HUES48 (cell line): ENCODE data around the gene SBK2.
"Not testable (repeated sequence)": the region's sequence is repeated elsewhere in the genome, so short reads cannot be mapped to it uniquely, and the experiment has no call there.

Experiments used
- H3K27ac ChIP-seq: one replicate; pipeline ENCODE4 v1.7.0; 2013; ENCODE audit warnings: low read depth, low read length, inconsistent platforms
- H3K27me3 ChIP-seq: 2 replicates; pipeline ENCODE4 v1.6.1; 2013; ENCODE audit warnings: mild to moderate bottlenecking, low read length; ENCODE audit not compliant: control insufficient read depth, insufficient read depth
- H3K36me3 ChIP-seq: 2 replicates; pipeline ENCODE4 v1.6.1; 2013; ENCODE audit warnings: low read length; ENCODE audit not compliant: control insufficient read depth, insufficient read depth
- H3K4me1 ChIP-seq: 2 replicates; pipeline ENCODE4 v1.6.1; 2013; ENCODE audit warnings: mild to moderate bottlenecking, low read length; ENCODE audit not compliant: control insufficient read depth, insufficient read depth
- H3K4me3 ChIP-seq: 2 replicates; pipeline ENCODE4 v1.5.1; 2013; ENCODE audit warnings: mild to moderate bottlenecking, low read depth, low read length
- H3K9ac ChIP-seq: 2 replicates; pipeline ENCODE4 v1.6.1; 2013; ENCODE audit warnings: mild to moderate bottlenecking, low read depth, low read length, moderate library complexity
- H3K9me3 ChIP-seq: 2 replicates; pipeline ENCODE4 v1.6.1; 2013; ENCODE audit warnings: low read length; ENCODE audit not compliant: control insufficient read depth, insufficient read depth

Gene SBK2

DNA sequence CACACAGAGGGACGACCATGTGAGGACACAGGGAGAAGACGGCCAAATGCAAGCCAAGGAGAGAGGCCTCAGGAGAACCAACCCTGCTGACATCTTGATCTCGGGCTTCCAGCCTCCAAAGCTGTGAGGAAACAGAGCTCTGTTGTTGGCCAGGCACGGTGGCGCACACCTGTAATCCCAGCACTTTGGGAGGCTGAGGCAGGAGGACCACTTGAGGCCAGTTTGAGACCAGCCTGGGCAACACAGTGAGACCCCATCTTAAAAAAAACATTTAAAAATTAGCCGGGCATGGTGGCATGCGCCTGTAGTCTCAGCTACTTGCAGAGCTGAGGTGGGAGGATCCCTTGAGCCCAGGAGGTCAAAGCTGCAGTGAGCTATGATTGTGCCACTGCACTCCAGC lies 2.7 kb downstream of the SBK2 start:
- H3K9ac ChIP-seq, H3K36me3 ChIP-seq, H3K27ac ChIP-seq, H3K27me3 ChIP-seq, H3K9me3 ChIP-seq, H3K4me3 ChIP-seq, H3K4me1 ChIP-seq: not testable (repeated sequence)

DNA sequence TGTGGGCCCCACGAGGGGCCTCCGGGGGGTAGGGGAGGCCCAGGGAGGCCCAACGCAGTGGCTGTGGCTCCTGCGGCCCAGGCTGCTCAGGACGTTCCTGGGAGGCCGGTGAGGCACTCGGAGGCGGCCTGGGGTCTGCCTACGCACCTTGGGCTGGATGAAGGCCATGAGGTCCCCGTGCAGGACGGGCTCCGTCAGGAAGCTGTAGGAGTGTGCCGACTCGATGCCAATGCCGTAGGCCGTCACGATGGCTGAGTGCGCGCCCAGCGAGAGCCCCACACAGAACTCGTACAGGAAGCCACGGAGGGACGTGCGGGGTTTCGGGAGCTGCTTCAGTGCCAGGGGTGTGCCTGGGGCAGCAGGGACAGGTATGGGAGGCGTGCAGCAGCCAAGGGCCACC lies 5.9 kb downstream of the SBK2 start:
- Histone ChIP-seq H3K9ac (no peak overlapping the region), H3K27me3 (no peaks in the 10 kb centered on the region), H3K36me3 (no peaks in the 10 kb centered on the region), H3K4me3 (no peak overlapping the region), H3K9me3 (no peaks in the 10 kb centered on the region), H3K4me1 (peaks cover 8% of the 10 kb centered on the region; the same call in 1 of the 2 replicates), H3K27ac (no peak overlapping the region)

DNA sequence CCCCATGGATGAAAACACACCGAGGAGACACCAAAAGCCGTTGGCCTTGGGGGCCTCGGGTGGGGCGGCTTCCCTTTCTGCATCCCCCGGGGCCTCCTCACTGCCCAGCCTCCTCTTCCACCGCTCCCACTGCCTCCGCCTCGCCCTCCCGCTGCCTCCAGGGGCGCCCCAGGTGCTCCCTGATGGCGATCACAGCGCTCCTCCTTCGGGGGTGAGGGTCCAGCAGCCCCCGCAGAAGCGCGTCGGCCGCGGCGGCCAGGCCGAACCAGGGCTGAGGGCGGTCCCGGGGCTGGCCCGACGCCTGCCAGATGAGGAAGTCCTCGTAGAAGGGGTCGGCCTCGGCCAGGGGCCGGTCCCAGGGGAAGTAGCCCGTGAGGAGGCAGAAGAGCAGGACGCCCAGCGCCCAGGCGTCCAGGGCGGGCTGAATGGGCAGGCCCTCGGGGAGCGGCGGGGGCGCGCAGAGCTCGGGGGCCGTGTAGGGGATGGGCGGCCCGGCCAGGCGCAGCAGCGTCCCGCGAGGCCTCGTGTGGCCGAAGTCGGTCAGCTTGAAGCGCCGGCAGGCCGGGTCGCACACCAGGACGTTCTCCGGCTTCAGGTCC lies 7.2 kb downstream of the SBK2 start:
- Histone ChIP-seq H3K9me3 (no peaks in the 10 kb centered on the region), H3K4me1 (peaks cover 8% of the 10 kb centered on the region; the same call in 1 of the 2 replicates), H3K36me3 (no peaks in the 10 kb centered on the region), H3K27me3 (no peaks in the 10 kb centered on the region), H3K9ac (no peak overlapping the region), H3K27ac (no peak overlapping the region), H3K4me3 (no peak overlapping the region)

DNA sequence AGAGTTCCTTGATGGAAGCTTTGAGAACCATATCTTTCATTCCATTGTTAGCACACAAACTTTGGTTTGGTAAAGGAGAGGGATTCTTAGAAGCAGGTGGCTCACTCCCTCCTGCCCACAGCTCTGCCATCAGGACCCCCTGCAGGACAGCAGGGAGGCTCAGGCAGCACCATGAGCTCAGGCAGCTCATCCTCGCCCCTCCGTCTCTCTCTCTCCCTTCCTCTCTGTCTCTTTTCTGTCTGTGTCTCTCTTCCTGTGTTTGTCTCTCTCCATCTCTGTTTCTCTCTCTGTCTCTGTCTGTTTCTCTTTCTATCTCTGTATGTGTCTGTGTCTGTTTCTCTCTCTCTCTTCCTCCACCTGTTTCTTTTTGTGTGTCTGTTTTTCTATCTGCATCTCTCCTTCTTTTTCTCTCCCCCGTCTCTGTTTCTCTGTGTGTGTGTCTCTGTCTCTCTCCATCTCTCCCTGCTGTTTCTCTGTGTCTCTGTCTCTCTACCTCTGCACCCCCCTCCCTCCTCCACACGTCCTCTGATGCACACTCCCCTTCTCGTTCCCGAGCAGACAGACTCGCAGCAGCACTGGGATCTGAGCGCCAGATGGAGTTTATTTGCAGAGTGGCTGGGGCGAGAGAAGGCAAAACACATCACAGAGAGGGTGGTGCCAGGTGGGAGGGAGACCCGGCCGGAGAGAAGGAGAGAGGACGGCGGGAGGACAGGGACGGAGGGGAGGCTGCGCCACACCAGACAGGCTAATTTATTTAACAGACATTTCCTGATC lies 8.7 kb downstream of the SBK2 start:
- H3K4me3 ChIP-seq, result no peak overlapping the region
- H3K27me3 ChIP-seq, result no peaks in the 10 kb centered on the region
- H3K27ac ChIP-seq, result no peak overlapping the region

DNA sequence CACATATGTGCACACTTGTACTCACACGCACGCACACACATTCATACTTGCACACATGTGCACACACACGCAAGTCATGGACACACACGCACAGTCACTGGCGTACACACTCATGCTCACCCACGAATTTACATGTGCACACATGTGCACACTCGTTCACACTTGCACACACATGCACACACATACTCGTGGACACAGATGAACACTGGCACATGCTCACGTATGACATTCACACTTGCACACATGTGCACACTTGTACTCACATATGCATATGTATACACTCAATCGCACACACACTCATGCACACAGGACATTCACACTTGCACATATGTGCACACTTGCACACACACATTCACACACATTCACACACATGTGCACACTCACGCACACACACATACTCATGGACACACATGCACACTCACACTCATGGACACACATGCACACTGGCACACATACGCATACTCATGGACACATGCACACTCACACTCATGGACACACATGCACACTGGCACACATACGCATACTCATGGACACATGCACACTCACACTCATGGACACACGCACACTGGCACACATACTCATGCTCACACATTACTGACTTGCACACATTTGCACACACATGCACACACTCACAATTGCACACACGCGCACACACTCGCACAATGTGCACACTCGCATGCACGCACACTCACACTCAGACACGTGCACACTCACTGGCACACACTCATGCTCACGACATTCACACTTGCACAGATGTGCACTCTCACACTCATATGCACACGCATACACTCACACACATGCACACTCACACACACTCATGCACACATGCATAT lies 9.5 kb downstream of the SBK2 start:
- H3K4me3 ChIP-seq, result no peak overlapping the region
- H3K4me1 ChIP-seq, result peaks cover 8% of the 10 kb centered on the region; the same call in 1 of the 2 replicates
- H3K9me3 ChIP-seq, result no peaks in the 10 kb centered on the region
- H3K27ac ChIP-seq, result no peak overlapping the region
- H3K9ac ChIP-seq, result no peak overlapping the region
- no peaks in the 10 kb centered on the region for H3K36me3 ChIP-seq
- no peaks in the 10 kb centered on the region for H3K27me3 ChIP-seq

More for the DNA sequence above, 8.7 kb downstream of the SBK2 start:
- Histone ChIP-seq H3K4me1 (peaks cover 8% of the 10 kb centered on the region; the same call in 1 of the 2 replicates), H3K9me3 (no peaks in the 10 kb centered on the region), H3K9ac (no peak overlapping the region), H3K36me3 (no peaks in the 10 kb centered on the region)

DNA sequence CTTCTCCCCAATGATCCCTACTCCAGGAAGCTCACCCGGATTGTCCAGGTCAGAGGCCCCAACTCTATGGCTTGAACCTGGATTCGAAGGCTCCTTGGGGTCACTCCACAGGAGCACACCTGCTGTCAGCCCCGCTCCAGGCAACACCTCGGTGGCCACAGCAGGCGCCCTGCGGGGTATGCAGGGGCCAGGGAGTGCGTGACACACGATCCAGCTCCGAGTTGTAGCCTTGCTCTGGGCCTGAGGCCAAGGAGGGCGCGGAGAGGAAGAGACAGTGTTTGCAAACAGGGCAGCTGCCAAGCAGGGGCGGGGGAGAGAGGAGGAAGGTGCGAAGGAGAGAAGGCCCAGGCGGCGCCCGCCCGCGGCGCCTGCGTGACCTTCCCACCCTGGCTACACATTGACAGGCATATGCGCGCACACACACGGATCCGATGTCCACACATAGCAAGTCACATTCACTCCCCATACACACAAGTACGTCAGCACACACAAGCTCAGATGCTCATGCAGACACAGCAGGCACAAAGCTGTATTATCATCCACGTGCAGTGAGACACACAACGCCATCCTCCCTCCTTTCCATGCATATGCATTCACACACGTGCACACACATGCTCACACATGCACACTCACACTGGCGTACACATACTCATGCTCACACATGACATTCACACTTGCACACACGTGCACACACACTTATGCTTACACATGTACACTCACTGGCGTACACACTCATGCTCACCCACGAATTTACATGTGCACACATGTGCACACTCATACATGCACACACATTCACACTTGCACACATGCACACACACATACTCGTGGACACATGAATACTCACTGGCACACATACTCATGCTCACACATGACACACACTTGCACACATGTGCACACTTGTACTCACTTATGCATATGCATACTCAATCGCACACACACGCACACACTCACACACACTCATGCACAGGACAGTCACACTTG lies 10.4 kb downstream of the SBK2 start:
- Histone ChIP-seq H3K4me3 (no peak overlapping the region), H3K4me1 (peaks cover 8% of the 10 kb centered on the region; the same call in 1 of the 2 replicates), H3K36me3 (no peaks in the 10 kb centered on the region), H3K9ac (no peak overlapping the region), H3K27me3 (no peaks in the 10 kb centered on the region), H3K27ac (peak overlapping the region; percentile 0), H3K9me3 (no peaks in the 10 kb centered on the region)

DNA sequence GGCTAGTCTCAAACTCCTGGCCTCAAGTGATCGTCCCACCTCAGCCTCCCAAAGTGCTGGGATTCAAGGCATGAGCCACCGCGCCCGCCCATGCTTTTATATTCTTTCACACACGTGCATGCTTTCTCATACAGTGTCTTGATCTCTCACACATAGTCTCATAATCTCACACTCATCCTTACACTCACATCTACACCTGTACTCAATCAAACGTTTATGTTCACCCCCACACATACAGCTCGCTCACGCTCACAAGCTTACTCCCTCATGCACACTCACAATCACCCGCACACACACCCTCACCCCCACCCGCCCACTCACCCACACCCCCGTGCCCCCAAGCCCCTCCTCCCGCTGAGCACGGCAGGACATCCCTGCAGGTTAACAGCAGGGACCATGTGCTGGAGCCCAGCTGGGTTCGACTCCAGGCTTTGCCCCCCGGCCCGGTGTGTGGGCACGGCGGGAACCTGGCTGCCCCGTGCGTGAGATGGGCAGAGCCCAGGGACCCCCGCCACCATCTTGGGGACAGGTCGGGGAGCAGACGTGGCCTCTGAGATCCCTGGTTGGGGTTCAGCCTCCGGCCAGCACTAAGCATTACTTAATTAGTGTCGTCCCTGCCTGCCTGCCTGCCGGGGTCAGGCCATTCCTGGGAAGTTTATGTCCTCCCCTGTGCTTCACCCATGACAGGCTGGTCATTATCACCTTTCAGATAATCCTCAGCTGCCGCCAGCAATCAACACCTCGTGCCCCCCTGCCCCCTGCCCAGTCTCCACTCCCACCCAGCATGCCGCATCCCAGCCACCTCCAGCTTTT lies 11.4 kb downstream of the SBK2 start:
- Histone ChIP-seq H3K27ac (peak overlapping the region; percentile 0), H3K9me3 (no peaks in the 10 kb centered on the region), H3K36me3 (no peaks in the 10 kb centered on the region), H3K27me3 (no peaks in the 10 kb centered on the region), H3K4me1 (peaks cover 8% of the 10 kb centered on the region; the same call in 1 of the 2 replicates), H3K4me3 (no peak overlapping the region), H3K9ac (no peak overlapping the region)

DNA sequence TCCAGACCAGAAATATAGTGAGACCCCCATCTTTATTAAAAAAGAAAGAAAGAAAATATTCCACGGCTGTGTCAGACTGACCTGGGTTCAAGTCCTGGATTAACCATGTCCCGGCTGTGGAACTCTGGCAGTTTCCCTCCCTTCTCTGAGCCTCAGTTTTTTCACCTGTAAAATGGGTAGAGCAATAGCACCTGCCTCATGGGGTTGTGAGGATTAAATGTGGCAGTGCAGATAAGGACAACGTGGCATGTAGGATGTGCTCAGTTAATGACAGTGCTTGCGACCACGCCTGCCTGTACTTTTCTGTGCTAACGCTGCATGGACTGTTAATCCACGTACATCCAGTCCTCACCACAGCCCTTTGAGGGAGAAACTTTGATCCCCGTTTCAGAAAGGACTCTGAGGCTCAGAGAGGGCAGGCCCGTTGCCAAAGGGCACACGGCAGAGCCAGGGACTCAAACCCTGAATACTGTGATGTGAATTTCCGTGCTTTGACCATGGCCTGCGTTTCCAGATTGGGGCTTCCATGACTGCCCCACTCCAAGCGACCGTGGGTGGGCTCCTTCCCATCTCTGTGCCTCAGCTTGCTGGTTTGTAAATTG lies 16.1 kb downstream of the SBK2 start:
- H3K27ac ChIP-seq, result no peak overlapping the region

DNA sequence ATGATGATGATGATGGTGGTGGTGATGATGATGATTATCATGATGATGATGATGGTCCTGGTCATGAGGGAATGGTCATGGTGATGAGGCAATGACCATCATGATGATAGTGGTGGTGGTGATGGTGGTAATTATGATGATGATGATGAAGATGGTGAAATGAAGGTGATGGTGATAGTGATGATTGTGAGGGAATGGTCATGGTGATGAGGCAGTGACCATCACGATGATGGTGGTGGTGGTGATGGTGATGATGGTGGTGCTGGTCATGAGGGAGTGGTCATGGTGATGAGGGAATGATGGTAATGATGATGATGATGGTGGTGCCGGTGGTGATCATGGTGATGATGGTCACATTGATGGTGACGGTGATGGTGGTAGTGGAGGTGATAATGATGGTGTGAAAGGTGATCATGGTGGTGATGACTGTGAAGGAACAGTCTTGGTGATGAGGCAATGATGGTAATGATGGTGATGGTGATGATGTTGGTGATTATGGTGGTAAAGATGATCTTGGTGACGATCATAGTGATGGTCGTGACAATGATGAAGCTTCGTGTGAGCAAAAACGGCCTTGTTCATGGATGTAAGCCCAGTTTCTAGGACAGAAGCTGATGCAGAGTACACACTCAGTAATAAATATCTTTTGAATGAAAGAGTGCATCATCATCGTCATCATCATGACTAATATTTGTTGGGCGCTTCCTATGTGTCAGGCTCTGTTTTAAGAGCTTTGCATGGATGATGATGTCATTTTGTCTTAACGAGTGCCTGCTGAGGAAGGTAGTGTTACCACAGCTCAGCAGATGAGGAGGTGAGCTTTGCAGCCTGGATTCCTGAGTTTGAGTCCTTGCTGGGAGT lies 17.3 kb downstream of the SBK2 start:
- Histone ChIP-seq H3K27me3 (no peaks in the 10 kb centered on the region), H3K9ac (no peak overlapping the region), H3K4me1 (no peaks in the 10 kb centered on the region), H3K9me3 (no peaks in the 10 kb centered on the region), H3K27ac (no peak overlapping the region), H3K36me3 (no peaks in the 10 kb centered on the region), H3K4me3 (no peak overlapping the region)

More for the DNA sequence above, 16.1 kb downstream of the SBK2 start:
- no peak overlapping the region for H3K4me3 ChIP-seq
- H3K9ac ChIP-seq, result no peak overlapping the region
- H3K36me3 ChIP-seq, result no peaks in the 10 kb centered on the region
- no peaks in the 10 kb centered on the region for H3K27me3 ChIP-seq
- no peaks in the 10 kb centered on the region for H3K4me1 ChIP-seq
- H3K9me3 ChIP-seq, result no peaks in the 10 kb centered on the region
